Central memory CD8-positive, alpha-beta T cell (primary cell): ENCODE measurements around the gene GPR89A.
"Not testable (repeated sequence)": the region's sequence is repeated elsewhere in the genome, so short reads cannot be mapped to it uniquely, and the experiment has no call there.

Experiments used
- ATAC-seq: fragments of 150-1000 bp; cut with Tn5 transposase; replicated peaks from 2 replicates; pipeline ENCODE4 v1.10.0; 2022; ENCODE audit warnings: mild to moderate bottlenecking, moderate FRiP score, moderate number of reproducible peaks; ENCODE audit not compliant: poor library complexity, severe bottlenecking; ENCODE audit errors: extremely low read depth
- DNase-seq, 2 donors: peaks; one replicate each; pipeline ENCODE4 v3.0.0; 2021; ENCODE audit warnings: low spot score in 2 of 2
- H3K27ac Mint-ChIP-seq: one replicate; pipeline ENCODE4 v1.8.0; 2022; ENCODE audit warnings: low read depth, mild to moderate bottlenecking, moderate library complexity, mixed read lengths
- H3K27me3 Mint-ChIP-seq: one replicate; pipeline ENCODE4 v1.8.0; 2022; ENCODE audit warnings: mixed read lengths
- H3K36me3 Mint-ChIP-seq: one replicate; pipeline ENCODE4 v1.8.0; 2022; ENCODE audit warnings: mild to moderate bottlenecking, moderate library complexity, mixed read lengths; ENCODE audit not compliant: insufficient read depth
- H3K4me1 Mint-ChIP-seq: one replicate; pipeline ENCODE4 v1.8.0; 2022; ENCODE audit warnings: mixed read lengths
- H3K4me3 Mint-ChIP-seq: one replicate; pipeline ENCODE4 v1.8.0; 2022; ENCODE audit warnings: mild to moderate bottlenecking, moderate library complexity, mixed read lengths
- H3K9me3 Mint-ChIP-seq: one replicate; pipeline ENCODE4 v1.8.0; 2022; ENCODE audit warnings: mixed read lengths

The GPR89A gene

DNA sequence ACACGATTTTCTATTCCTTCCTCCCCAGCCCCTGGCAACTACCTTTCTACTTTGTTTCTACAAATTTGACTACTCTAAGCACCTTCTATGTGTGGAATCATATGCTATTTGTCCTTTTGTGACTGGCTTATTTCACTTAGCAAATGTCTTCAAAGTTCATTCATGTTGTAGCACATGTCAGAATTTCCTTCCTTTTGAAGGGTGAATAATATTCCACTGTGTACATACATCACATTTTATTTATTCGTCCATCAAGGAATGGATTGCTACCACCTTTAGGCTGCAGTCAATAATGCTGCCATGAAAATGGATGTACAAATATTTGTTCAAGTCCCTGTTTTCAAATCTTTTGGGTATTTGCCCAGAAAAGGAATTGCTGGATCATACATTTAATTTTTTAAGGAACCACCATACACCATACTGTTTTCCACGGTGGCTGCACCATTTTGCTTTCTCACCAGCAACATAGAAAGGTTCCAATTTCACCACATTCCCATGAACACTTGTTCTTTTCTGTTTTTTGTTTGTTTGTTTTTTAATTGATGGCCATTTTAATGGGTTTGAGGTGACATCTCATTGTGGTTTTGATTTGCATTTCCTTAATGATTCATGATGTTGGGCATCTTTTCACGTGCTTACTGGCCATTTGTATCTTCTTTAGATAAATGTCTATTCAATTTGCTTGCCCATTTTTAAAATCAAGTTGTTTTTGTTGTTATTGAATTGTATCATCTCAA is 102.7 kb downstream of the GPR89A start:
- DNase-seq, result no peak
- peaks cover 7% of the 10 kb centered on the region for H3K4me1 Mint-ChIP-seq
- H3K27me3 Mint-ChIP-seq, result no peaks in the 10 kb centered on the region
- H3K9me3 Mint-ChIP-seq, result no peaks in the 10 kb centered on the region
- no peak overlapping the region for H3K4me3 Mint-ChIP-seq
- H3K36me3 Mint-ChIP-seq, result peaks cover 2% of the 10 kb centered on the region
- no peak overlapping the region for H3K27ac Mint-ChIP-seq
- ATAC-seq, result no peak

DNA sequence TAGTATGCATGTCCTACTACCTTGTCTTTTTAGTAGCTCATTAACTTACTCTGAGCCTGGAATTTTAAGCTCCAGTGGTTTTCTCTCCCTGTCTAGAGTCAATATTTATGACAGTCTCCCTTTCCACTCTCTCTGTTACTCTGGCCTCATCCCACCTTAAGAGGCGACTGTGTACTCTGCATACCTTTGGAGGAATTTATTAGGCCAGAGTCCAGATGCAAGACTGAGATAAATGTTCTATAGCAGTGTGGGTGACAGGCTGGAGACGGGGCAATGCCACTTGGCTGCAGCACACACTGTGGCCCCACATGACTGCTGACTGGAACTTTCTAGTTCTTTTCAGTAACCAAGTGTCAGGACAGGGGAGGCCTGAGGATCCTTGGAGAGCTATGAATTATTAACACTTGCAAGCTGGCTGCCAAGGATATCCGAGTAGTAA is 103.4 kb downstream of the GPR89A start:
- Mint-ChIP-seq H3K27ac (no peak overlapping the region), H3K4me3 (no peak overlapping the region), H3K36me3 (no peaks in the 10 kb centered on the region), H3K9me3 (no peaks in the 10 kb centered on the region), H3K27me3 (no peaks in the 10 kb centered on the region), H3K4me1 (peaks cover 12% of the 10 kb centered on the region)
- DNase-seq (no peak), ATAC-seq (no peak)

DNA sequence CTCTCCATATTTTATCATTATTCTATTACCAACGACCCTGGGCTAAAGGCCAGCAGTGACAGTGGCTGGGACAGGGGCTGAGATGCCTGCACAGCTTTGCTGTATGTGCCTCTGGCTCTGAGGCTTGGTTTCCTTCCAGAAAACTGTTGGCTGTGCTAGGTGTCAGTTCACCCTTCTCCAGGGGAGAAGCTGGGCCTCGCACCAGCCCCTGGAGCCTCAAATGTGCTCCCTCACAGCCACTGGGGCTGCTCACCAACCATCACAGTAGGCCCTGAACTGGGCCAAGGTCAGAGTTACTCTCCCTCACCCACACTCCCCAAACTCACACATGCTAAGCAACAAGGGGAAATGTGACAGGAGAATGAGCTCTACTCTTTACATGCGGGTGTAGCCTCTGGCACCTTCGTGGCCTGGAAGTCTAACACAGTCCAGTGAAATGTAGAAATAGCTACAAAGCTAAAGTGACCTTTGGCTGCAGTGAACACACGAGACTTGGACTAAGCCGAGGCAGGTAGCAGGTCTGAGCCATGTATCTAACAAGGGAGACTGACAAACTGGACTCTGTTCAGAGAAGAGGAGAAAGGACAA is 106.8 kb downstream of the GPR89A start:
- ATAC-seq, result no peak
- Mint-ChIP-seq H3K9me3 (no peaks in the 10 kb centered on the region), H3K4me3 (no peak overlapping the region), H3K27me3 (no peaks in the 10 kb centered on the region), H3K36me3 (peaks cover 4% of the 10 kb centered on the region), H3K4me1 (peaks cover 38% of the 10 kb centered on the region), H3K27ac (no peak overlapping the region)
- DNase-seq, result no peak

DNA sequence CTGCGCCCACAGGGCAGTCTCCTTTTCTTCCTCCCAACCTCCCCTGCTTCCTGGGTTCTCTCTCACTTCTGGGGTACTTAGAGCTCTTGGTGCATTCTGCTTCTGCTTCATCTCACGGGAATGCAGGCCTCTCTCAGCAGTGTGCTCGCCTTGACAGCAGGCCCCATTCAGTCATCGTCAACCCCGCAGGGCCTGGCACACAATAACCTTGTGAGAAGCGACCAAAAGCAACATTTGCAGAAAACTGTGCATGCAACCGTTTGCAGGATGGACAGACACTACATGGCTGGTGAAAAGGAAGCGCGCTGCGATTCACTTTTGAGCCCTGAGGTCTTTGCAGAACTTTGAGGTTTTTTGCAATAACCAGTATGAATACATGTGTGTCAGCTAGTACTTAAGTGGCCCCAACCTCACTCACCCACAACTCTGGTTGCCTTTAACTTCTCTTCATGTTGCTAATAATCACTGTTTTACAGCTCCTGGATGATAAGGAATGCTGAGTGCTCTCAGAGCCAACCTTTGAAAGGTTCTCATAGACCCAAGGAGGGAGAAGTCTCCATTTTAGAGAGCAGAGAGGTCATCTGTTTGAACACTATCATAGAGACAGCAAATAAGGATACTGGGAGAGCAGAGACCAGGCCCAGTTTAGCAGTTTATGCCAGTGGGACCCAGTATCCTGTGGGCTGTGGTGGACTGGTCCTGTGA is 109.0 kb downstream of the GPR89A start:
- no peaks in the 10 kb centered on the region for H3K9me3 Mint-ChIP-seq
- peaks cover 59% of the 10 kb centered on the region for H3K4me1 Mint-ChIP-seq
- H3K4me3 Mint-ChIP-seq, result peak overlapping the region; percentile 4
- ATAC-seq, result no peak
- peaks cover 6% of the 10 kb centered on the region for H3K36me3 Mint-ChIP-seq
- H3K27me3 Mint-ChIP-seq, result no peaks in the 10 kb centered on the region
- no peak for DNase-seq
- peak overlapping the region; percentile 82 for H3K27ac Mint-ChIP-seq

DNA sequence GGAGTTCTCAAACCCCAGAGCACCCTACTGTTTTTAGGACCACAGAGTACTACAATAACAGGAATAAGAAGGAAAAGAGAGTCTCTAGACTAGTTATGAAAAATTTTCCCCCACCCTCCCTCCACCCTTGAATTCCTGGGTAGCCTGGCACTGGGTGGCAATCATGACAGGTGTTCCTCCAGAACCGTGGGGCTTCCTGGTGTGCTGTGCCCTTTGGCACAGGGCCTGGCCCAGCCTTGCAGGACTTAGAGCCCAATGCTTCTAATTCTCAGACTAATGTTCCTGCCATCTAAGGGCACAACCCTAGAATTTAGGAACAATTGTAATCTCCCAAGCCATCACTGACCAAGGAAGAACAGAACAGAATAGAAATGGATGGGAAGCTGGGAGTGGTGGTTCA is 110.0 kb downstream of the GPR89A start:
- Mint-ChIP-seq H3K27ac (peak overlapping the region; percentile 82), H3K4me1 (peaks cover 61% of the 10 kb centered on the region), H3K4me3 (peak overlapping the region; percentile 39), H3K9me3 (no peaks in the 10 kb centered on the region), H3K27me3 (no peaks in the 10 kb centered on the region), H3K36me3 (peaks cover 9% of the 10 kb centered on the region)
- ATAC-seq, result no peak
- DNase-seq, result no peak

DNA sequence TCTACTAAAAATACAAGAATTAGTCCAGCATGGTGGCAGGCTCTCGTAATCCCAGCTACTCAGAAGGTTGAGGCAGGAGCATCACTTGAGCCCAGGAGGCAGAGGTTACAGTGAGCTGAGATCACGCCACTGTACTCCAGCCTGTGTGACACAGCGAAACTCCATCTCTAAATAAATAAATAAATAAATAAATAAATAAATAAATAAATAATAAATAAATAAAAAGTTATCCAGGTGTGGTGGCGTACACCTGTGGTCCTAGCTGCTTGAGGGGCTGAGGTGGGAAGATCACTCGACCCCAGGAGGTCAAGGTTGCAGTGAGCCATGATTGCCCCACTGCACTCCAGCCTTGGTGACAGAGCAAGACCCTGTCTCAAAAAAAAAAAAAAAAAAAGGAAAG is 110.7 kb downstream of the GPR89A start:
- not testable (repeated sequence) for DNase-seq, H3K36me3 Mint-ChIP-seq, H3K4me3 Mint-ChIP-seq, H3K27me3 Mint-ChIP-seq, H3K9me3 Mint-ChIP-seq, ATAC-seq
- H3K4me1 Mint-ChIP-seq, result peaks cover 61% of the 10 kb centered on the region
- peak overlapping the region; percentile 59 for H3K27ac Mint-ChIP-seq

DNA sequence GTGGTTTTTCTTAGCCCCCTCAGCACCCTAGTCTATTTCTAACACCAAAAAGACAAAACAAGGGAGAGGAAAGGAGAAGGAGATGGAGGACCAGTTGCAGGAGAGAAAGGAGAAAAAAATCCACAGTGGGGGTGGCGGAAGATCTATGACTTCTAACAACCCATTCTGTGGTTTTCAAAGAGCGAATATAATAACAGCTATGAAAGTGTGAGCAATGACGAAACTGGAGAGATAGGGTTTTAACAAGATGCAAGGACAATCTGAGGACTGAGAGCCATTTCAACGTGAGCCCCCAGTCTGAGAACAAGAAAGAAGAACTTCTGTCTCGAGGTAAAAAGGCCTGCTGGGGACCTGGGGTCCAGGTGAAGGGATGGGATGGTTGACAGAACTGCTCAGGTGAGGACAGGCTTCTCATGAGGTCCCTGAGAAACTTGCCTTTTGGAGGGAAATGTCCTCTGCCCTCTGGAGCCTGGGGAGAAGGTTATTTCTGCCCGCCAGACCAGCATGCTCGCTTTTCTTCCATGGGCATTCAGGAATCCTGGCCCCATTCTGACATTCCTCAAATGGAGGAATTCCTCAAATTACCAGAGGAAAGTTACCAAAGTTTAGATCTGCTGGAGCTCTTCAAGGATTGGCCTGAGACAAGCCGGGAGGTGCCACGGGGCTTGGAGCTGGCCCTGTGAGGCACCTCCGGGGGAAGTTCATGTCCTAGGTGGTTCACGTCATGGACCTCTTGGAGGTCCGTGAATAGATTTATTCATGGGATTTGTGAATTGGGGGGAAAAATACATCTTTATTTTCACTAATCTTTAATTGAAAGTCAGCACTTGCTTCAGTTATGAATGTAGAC is 111.7 kb downstream of the GPR89A start, which contains the start of gene CD160:
TSS of gene CD160 (plus strand) at position 270 of the 850 bp plus-strand sequence. CDS start 8,829 bp downstream, outside the sequence.
- H3K36me3 Mint-ChIP-seq, result peaks cover 9% of the 10 kb centered on the region
- DNase-seq, result no peak
- peak within 1 kb of the TSS; percentile 68 for H3K4me3 Mint-ChIP-seq
- peak; percentile 48 for ATAC-seq
- H3K4me1 Mint-ChIP-seq, result peaks cover 59% of the 10 kb centered on the region
- H3K27me3 Mint-ChIP-seq, result no peaks in the 10 kb centered on the region
- peak within 1 kb of the TSS; percentile 59 for H3K27ac Mint-ChIP-seq
- no peaks in the 10 kb centered on the region for H3K9me3 Mint-ChIP-seq
